Activated CD8-positive, alpha-beta T cell treated with anti-CD3 and anti-CD28 coated beads for 36 hours (primary cell): ENCODE data around the gene GPATCH4. TPM values are rescaled to one million over a fixed set of nuclear protein-coding genes. Genes with fewer than 3 reads are reported as not detected.
"Not testable (repeated sequence)": the region's sequence is repeated elsewhere in the genome, so short reads cannot be mapped to it uniquely, and the experiment has no call there.

ENCODE experiments used
- ATAC-seq: fragments of 200-7000 bp; cut with Tn5 transposase; one replicate; pipeline ENCODE4 v1.10.0; 2021; ENCODE audit warnings: mild to moderate bottlenecking, moderate library complexity
- CTCF ChIA-PET: fragments of 350-600 bp; sonication (Branson Sonifier 250); formaldehyde crosslinking; loops from one replicate; lab custom pipeline; 2021; ENCODE audit warnings: antibody characterized with exemption; lab: Charles Lee
- POLR2A ChIA-PET: fragments of 350-600 bp; sonication (Branson Sonifier 250); formaldehyde crosslinking; loops from one replicate; lab custom pipeline; 2021; ENCODE audit warnings: antibody characterized with exemption; lab: Charles Lee
- DNase-seq: peaks from one replicate; pipeline ENCODE4 v3.0.0-alpha.2; 2020
- H3K27ac Mint-ChIP-seq: one replicate; pipeline ENCODE4 v1.8.0; 2021; ENCODE audit warnings: mild to moderate bottlenecking, mixed read lengths
- H3K27me3 Mint-ChIP-seq: one replicate; pipeline ENCODE4 v1.8.0; 2021; ENCODE audit warnings: mixed read lengths
- H3K36me3 Mint-ChIP-seq: one replicate; pipeline ENCODE4 v1.8.0; 2021; ENCODE audit warnings: low read depth, mixed read lengths
- H3K4me1 Mint-ChIP-seq: one replicate; pipeline ENCODE4 v1.8.0; 2021; ENCODE audit warnings: low read depth, mixed read lengths
- H3K4me3 Mint-ChIP-seq: one replicate; pipeline ENCODE4 v1.8.0; 2021; ENCODE audit warnings: mild to moderate bottlenecking, moderate library complexity, mixed read lengths
- H3K9me3 Mint-ChIP-seq: one replicate; pipeline ENCODE4 v1.8.0; 2021; ENCODE audit warnings: mixed read lengths
- CTCF ChIP-seq: fragments of 200-600 bp; IDR thresholded peaks from one replicate; pipeline ENCODE4 v1.8.0; 2022; ENCODE audit warnings: antibody characterized with exemption, mild to moderate bottlenecking
- intact Hi-C: fragments of 100-400 bp; cut with micrococcal nuclease; formaldehyde crosslinking; loops from one replicate; pipeline ENCODE4 v1.10.0; 2022
- total RNA-seq, 2 experiments: library from RNA; stranded (reverse); gene quantifications; one replicate each; pipeline ENCODE4 v1.2.3, GENCODE V29; 2021

GPATCH4 gene
- total RNA-seq, 2 experiments from 2014 or later = 50.7 to 51.0 TPM

DNA sequence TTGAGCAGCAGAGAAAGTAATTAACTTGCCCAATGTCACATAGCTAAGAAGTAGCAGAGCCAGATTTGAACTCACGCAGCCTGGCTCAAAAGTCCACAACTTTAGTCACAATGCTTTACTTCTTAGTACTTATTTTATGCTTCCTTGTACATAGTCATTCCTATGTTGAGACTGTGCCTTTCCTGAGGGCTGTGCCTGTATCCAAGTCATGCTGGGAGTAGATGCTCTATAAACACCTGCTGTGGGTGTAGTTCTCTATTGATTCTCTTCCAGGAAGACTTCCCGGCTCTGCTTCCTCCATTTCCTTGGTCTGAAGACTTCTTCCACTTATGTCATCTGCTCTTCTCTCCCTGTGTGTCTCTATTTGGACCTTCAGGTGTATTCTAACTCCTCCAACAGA, 45.6 kb downstream of the GPATCH4 start:
- H3K27ac Mint-ChIP-seq = no peak overlapping the region
- ChIA-PET CTCF (interaction anchor here (0.8 to 1.4 kb wide), 4 partner anchors 12 to 170 kb away, joined by 3 to 5 read pairs (median 4); no protein-coding TSS in a partner anchor), POLR2A (interaction anchor here (0.7 to 0.9 kb wide), 2 partner anchors 16 to 23 kb away, joined by 3 read pairs; partner anchors contain the start of gene IQGAP3)
- TF ChIP-seq CTCF = no peak
- DNase-seq = no peak
- intact Hi-C loops = no loop called here
- H3K4me1 Mint-ChIP-seq = no peaks in the 10 kb centered on the region
- no peak for ATAC-seq
- no peaks in the 10 kb centered on the region for H3K9me3 Mint-ChIP-seq
- no peaks in the 10 kb centered on the region for H3K27me3 Mint-ChIP-seq
- no peaks in the 10 kb centered on the region for H3K36me3 Mint-ChIP-seq
- no peak overlapping the region for H3K4me3 Mint-ChIP-seq

- Mint-ChIP-seq H3K27ac (no peak overlapping the region), H3K4me3 (no peak overlapping the region), H3K9me3 (no peaks in the 10 kb centered on the region), H3K4me1 (no peaks in the 10 kb centered on the region), H3K36me3 (no peaks in the 10 kb centered on the region), H3K27me3 (no peaks in the 10 kb centered on the region)
- no peak for DNase-seq
- TF ChIP-seq CTCF = no peak
- ChIA-PET POLR2A (interaction anchor here (1.5 kb wide), 1 partner anchor 36 kb away, joined by 5 read pairs; the partner anchor contains the start of gene NAXE), CTCF (interaction anchor here (0.8 to 1.4 kb wide), 3 partner anchors 13 to 170 kb away, joined by 3 to 6 read pairs (median 4); no protein-coding TSS in a partner anchor)
- no peak for ATAC-seq
- intact Hi-C loops = no loop called here
Observed at GRCh38 chr1:156554971-156555370, 46.3 kb downstream of the GPATCH4 start.

GRCh38 chr1:156553860-156554485, 47.3 kb downstream of the GPATCH4 start:
- H3K36me3 Mint-ChIP-seq = no peaks in the 10 kb centered on the region
- CTCF ChIA-PET = interaction anchor here (0.9 kb wide), 1 partner anchor 73 kb away, joined by 6 read pairs; no protein-coding TSS in a partner anchor
- H3K27ac Mint-ChIP-seq = no peak overlapping the region
- H3K4me3 Mint-ChIP-seq = no peak overlapping the region
- no peak for DNase-seq
- H3K4me1 Mint-ChIP-seq = no peaks in the 10 kb centered on the region
- ATAC-seq = no peak
- no peaks in the 10 kb centered on the region for H3K9me3 Mint-ChIP-seq
- no peak for TF ChIP-seq CTCF
- intact Hi-C loops = no loop called here
- POLR2A ChIA-PET = interaction anchor here (1.5 kb wide), 1 partner anchor 37 kb away, joined by 5 read pairs; the partner anchor contains the start of gene NAXE
- H3K27me3 Mint-ChIP-seq = no peaks in the 10 kb centered on the region

GRCh38 chr1:156552937-156553336, 48.3 kb downstream of the GPATCH4 start:
- H3K36me3 Mint-ChIP-seq, ATAC-seq, H3K27me3 Mint-ChIP-seq, DNase-seq, H3K4me1 Mint-ChIP-seq, H3K9me3 Mint-ChIP-seq, H3K4me3 Mint-ChIP-seq, H3K27ac Mint-ChIP-seq, intact Hi-C loops: not testable (repeated sequence)
- CTCF ChIA-PET = interaction anchor here (1.6 kb wide), 1 partner anchor 167 kb away, joined by 4 read pairs; no protein-coding TSS in a partner anchor
- POLR2A ChIA-PET = interaction anchor here (0.6 kb wide), 1 partner anchor 19 kb away, joined by 3 read pairs; the partner anchor contains the start of gene IQGAP3

GRCh38 chr1:156552518-156552917, 48.8 kb downstream of the GPATCH4 start:
- POLR2A ChIA-PET = interaction anchor here (0.6 kb wide), 2 partner anchors 19 to 20 kb away, joined by 3 read pairs; partner anchors contain the start of gene IQGAP3
- H3K27ac Mint-ChIP-seq = no peak overlapping the region

More at GRCh38 chr1:156552518-156552917, 48.8 kb downstream of the GPATCH4 start:
- no peak for TF ChIP-seq CTCF
- H3K4me1 Mint-ChIP-seq = no peaks in the 10 kb centered on the region
- CTCF ChIA-PET = interaction anchor here (1.6 kb wide), 1 partner anchor 167 kb away, joined by 4 read pairs; no protein-coding TSS in a partner anchor
- no peak for ATAC-seq
- no peaks in the 10 kb centered on the region for H3K36me3 Mint-ChIP-seq
- intact Hi-C loops = no loop called here
- DNase-seq = no peak
- no peaks in the 10 kb centered on the region for H3K9me3 Mint-ChIP-seq
- H3K27me3 Mint-ChIP-seq = no peaks in the 10 kb centered on the region
- no peak overlapping the region for H3K4me3 Mint-ChIP-seq
